GM12872 (cell line): ENCODE data around the gene KLF16.
A peak's percentile ranks its signal among the peaks of the same experiment; 100 is the strongest.

Experiments
- TF ChIP-seq, protein P1 (sequence below): IDR thresholded peaks from 3 replicates; pipeline ENCODE4 v1.5.1; 2011; ENCODE audit warnings: low read depth, mild to moderate bottlenecking, low read length, moderate library complexity; ENCODE audit not compliant: insufficient read depth

KLF16 gene

DNA sequence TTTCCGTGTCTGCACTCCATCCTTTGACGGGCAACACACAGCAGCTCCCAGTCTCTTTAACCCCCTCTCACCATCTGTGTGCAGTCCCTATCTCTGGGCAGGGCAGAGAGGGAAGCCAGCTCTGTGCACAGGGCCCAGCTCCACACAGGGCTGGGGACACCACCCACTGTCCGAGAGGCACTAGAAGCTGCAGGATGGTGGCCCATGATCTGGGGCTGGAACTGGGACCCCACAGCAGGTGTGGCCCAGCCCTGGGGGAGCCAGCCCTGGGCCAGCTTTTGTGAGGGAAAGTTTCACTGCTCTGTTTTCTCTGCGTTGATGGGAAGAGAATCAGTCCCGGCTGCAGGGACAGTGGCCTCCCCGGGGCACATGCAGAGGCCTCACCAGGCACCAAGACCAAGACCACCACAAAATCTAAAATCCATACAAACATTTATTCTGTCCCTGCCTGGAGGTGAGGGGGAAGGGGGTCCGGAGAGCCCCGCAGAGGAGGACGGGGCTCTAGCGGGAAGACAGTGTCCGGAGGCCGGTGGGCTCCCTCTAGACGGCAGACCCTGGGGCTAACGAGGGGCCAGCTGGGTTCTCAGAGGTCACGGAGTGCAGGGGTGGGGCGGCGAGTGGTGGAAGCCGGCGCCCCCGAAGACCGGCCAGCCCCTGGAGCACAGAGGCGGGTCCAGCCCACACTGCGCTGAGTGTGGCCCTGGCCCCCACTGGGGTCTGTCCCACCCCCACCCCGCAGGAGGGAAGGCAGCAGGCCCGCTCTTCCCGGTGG, 48.4 kb downstream of the KLF16 start:
- TF ChIP-seq, protein P1, sequence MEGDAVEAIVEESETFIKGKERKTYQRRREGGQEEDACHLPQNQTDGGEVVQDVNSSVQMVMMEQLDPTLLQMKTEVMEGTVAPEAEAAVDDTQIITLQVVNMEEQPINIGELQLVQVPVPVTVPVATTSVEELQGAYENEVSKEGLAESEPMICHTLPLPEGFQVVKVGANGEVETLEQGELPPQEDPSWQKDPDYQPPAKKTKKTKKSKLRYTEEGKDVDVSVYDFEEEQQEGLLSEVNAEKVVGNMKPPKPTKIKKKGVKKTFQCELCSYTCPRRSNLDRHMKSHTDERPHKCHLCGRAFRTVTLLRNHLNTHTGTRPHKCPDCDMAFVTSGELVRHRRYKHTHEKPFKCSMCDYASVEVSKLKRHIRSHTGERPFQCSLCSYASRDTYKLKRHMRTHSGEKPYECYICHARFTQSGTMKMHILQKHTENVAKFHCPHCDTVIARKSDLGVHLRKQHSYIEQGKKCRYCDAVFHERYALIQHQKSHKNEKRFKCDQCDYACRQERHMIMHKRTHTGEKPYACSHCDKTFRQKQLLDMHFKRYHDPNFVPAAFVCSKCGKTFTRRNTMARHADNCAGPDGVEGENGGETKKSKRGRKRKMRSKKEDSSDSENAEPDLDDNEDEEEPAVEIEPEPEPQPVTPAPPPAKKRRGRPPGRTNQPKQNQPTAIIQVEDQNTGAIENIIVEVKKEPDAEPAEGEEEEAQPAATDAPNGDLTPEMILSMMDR = no peak

DNA sequence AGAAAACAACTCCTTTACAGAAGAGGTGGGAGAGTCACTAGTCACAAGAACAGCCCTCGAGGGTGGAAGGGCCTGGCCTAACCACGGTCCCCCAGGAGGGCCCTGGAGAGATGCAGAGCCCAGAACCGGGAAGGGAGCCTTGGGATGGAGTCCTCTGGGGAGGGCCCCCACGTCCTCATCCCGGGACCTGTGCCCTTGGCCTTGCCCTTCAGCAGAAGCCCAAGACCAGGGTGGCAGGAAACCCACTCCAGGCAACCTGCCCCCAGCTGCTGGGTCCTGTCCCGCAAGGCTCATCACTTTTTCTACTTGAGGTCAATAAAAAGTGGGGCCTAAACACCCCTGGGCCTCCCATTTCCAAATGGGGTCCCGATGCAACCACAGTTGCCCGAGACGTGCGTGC, 49.0 kb downstream of the KLF16 start:
- TF ChIP-seq, protein P1 = no peak

DNA sequence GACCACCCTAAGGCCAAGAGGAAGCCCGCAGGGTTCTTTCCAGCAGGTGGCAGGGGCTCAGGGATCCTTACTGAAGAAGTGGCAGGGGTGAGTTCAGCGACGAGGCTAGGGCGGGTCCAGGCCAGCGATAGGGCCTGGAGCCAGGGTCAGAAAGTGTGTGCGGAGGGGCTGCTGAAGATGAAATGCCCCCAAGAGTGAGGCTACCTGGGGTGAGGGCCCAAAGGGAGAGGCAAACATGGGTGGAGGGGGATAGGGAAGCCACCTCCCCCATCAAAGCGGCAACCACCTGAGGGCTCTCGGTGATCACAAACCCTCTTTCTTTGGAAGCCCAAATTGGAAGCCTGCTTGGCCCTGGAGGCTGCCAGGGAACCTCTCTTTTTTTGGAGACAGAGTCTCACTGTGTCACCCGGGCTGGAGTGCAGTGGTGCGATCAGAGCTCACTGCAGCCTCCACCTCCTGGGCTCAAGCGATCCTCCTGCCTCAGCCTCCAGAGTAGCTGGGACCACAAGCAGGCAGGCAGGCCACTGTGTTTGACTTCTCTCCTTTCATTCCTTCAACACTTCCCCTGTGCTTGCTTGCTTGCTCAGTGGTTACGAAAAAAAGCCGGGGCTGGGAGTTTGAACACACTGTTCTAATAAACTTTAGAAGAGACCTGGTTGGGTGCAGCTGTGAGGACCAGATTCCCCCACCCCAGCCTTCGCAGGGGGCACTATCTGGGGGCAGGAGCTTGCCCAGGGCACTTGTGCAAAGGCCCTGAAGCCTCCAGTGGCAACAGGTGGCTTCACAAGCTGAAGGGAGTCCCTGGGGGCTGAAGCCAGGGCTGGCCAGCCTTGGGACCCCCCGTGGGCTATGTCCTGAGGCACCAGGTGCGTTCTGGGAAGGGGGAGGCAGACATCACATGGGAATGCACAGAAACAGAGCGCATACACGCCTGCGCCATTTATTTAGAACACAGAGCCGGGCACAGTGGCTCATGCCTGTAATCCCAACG, 49.9 kb downstream of the KLF16 start:
- TF ChIP-seq, protein P1 = no peak

DNA sequence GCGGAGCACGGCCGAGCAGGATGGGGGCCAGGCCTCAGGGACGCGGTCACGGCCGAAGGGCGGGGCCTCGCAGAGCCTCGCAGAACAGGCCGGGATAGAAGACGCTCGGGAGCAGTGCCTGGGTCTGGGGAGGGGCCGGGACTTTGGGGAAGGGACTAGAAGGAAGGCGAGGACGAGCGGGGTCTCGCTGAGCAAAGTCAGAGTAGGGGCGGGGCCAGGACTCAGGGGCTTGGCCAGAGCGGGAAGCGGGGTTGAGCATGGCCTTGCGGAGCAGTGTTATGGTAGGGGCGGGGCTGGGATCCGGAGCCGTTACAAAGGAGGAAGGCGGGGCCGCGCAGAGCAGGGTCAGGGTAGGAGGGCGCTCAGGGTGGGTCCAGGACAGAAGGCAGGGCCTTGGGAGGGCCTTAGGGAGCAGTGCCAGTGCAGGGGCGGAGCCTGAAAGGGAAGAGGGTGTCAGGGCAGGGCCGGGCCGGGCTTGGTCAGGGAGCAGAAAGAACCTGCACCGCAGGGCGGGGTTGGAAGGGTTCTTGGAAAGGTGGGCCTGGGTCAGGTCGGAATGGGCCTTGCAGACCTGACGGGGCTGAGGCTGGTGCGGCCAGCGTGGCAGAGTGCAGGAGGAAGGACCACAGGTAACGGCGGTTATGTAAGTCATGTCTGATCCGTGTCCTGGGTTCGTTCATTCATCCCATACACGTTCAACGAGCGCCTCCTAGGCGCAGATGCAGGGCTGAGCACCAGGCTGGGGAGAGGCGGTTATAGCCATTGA, 50.8 kb downstream of the KLF16 start:
- TF ChIP-seq, protein P1 = peak; percentile 82

DNA sequence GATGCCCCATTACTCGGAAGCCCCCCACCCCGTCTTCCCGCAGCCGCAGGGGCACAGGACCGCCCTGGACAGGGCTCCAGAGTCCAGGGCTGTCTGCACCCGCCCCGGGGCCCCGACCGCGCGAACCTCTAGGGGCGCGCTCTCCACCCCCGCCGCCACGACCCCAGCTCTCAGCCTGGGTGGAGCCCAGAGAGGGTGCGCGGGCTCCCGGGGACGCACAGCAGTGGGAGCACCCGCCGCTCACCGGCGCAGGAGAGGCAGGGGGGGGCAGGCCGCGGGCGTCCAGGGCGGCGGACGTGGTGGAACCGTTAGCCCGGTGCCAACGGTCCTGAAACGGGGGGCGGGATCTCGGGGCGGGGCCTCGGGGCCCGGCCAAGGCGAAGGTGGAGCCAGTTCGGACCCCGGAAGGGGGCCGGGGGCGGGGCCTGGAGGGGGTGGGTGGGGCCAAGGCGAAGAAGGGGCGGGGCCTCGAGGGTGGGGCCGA, 51.4 kb downstream of the KLF16 start, which contains the start of gene ATP8B3:
Gene ATP8B3, minus strand, starts transcription at position 335 of the 484 bp plus-strand sequence. CDS start 540 bp downstream, outside the sequence.
- TF ChIP-seq, protein P1 = peak; percentile 40; the same call in 2 of the 3 replicates

DNA sequence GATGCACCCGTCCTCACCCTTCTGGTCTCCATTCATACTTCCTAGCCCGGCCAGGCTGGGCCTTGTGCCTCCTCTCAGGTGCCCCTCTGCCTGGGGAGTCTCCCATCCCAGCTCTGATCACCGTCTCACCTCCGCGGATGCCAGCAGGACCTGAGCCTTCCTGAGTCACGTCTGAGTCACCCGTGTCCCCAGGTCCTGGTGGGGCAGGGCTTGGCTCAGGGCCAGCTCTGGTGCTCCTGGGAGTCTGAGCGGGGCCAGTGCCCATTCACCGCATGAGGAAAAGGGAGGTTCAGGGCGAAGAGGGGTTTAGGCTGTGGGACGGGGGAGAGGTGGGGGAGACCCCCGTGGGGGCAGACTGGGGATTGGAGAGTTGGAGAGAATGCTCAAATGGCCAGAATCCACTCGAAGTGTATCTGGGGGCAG, 51.9 kb downstream of the KLF16 start:
- TF ChIP-seq, protein P1 = no peak
